Pulmonary artery endothelial cell (primary cell): ENCODE data around the gene GALNT2. TPM values are rescaled to one million over a fixed set of nuclear protein-coding genes. Genes with fewer than 3 reads are reported as not detected.
A peak's percentile ranks its signal among the peaks of the same experiment; 100 is the strongest.

Experiments used
- DNase-seq: peaks from one replicate; pipeline ENCODE4 v3.0.0-alpha.2; 2011; ENCODE audit warnings: low read depth, low spot score
- total RNA-seq: library from RNA; depleted of rRNA; stranded (reverse); fragments of >200 nt; gene quantifications from 2 replicates; pipeline ENCODE4 v1.2.3, GENCODE V29; 2014

Gene GALNT2
- total RNA-seq, 1 donor from 2014 or later: 90.9 TPM

GRCh38 chr1:230160957-230161771, 94.1 kb downstream of the GALNT2 start:
- DNase-seq: peak; percentile 80

DNA sequence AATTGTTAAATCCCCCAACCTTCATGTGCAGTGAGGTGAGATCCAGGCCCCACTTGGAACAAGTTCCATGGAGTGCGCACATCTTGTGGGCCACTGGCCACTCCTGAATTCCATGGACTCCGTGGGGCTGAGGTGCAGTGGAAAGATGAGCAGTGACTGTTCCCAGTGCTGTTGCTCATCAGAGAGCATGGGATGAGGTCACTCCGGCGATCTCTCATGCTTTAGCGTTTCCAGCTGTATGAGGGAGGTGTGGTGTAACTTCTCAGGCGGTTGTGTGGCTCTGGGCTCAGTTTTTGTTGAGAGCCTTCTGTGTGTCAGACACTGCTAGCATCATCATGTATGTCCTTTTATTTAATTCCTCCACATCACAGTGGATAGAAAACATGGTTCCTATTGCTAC, 96.2 kb downstream of the GALNT2 start:
- DNase-seq: no peak

GRCh38 chr1:230163719-230164118, 96.7 kb downstream of the GALNT2 start:
- no peak for DNase-seq

DNA sequence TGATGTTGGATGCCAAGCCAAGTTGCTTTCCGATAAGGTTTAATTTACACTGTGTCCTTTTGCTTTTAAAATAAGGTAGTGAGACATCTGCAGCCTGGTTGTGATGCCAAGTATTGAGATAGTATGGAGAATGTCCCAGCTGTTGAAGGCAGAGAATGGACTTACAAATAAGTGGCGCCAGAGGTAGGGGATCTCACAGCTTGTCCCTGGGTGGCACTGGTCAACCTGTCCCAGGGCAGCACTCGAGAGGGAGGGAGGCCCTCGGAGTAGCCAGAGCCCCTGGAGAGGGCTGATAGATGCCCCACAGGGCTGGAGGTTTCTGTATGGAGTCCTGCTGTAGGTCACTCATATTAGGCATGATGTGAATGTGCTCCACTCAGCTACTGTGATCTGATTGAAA, 98.5 kb downstream of the GALNT2 start:
- DNase-seq: no peak

DNA sequence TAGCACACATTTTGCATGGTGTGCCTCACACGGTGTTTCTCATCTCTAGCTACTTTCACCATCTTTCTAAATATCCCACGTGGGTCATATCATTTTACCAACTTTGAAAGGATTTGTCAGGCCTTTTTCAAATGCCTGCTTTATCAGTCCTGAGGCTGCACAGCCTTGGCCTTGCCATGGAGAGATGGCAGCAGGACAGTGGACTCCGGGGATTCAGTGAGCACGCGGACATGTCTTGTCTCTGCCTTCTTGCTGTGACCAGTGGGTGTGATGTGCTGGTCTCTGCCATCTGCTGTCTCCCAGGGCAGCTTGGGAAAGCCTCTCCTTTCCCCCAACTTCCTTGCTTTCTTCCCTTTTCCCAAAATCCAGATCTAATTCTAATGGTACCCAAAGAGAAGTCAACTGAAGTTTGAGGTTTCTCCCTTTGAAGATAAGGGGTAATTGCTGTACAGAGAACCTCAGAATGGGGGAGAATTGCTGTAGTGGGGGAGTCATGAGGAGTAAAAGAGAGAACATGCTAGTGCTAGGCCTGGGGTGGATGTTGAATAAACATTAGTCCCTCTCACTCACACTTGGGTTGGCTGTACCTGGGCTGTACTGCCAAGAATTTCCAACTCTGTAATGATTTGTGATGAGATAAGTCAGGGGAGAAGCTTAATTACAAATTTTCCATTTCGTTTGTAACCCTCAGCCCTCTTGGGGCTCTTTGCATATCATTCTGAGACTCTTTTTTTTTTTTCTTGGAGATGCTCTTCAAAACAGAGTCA, 99.5 kb downstream of the GALNT2 start:
- DNase-seq: no peak

DNA sequence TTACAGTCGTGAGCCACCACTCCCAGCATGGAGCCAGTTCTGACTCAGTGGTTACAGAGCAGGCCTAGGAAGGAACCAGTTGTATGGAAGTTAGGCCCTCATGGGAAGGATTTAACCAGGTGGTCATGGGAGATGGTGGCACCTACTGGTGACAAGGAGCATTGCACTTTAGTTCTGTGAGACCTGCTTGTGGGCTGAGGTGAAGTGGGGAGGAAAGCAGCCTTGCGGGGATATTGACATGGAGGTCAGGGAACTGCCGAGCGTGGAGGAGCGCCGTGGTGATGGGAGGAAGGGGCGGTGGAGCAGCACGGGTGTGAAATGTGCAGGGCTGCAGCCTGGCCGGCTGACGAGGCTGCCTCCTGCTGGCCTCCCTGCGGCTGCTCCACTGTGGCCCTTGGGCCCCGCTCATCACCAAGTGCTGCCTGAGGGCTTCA, 100.4 kb downstream of the GALNT2 start:
- DNase-seq: no peak

DNA sequence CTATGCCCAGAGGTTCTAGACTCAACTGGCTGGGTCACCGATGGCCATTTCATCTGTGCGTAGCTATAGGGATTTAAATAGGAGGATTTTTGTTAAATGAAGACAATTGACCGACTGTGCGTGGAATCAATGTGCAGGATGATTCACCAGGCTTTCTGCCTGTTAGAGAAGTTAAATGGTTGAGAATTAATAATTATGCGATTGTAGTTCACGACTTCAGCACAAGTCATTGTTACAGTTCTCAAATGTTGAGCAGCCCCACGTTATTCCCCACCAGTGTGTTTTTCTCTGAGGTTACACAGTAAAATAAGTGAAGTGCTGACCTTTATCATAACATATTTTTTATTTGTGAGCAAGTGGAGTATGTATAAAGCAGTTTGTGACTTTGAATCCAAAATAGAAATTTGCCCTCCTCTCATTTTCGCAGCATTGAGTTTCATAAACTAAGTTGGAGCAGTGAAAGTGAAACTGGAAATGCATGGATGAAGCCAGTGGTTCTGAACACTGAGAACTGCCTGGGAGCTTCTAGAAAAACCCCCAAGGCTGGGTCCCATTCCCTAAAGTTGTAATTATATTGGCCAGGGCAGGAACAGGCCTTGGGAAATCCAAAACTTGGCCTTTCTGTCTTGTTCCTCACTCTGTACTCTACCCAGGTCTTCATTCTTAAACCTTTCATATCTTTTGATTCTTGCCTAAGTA, 102.6 kb downstream of the GALNT2 start:
- no peak for DNase-seq

- no peak for DNase-seq
These were observed 103.1 kb downstream of the GALNT2 start for GRCh38 chr1:230170153-230170547.

DNA sequence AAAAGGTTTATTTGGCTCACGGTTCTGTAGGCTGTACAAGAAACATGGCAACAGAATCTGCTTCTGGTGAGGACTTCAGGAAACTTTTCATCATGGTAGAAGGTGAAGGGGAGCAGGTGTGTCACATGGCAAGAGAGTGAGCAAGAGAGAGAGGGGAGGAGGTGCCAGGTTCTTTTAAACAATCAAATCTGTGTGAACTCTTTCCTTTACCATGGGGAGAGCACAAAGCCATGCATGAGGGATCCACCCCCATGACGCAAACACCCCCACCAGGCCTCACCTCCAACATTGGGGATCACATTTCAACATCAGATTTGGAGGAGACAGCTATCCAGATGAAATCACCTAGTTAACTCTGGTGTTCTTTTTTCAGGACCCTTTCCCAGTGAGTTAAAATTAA, 103.6 kb downstream of the GALNT2 start:
- DNase-seq: no peak

- DNase-seq: no peak
These were observed 104.4 kb downstream of the GALNT2 start for GRCh38 chr1:230171356-230172015.

DNA sequence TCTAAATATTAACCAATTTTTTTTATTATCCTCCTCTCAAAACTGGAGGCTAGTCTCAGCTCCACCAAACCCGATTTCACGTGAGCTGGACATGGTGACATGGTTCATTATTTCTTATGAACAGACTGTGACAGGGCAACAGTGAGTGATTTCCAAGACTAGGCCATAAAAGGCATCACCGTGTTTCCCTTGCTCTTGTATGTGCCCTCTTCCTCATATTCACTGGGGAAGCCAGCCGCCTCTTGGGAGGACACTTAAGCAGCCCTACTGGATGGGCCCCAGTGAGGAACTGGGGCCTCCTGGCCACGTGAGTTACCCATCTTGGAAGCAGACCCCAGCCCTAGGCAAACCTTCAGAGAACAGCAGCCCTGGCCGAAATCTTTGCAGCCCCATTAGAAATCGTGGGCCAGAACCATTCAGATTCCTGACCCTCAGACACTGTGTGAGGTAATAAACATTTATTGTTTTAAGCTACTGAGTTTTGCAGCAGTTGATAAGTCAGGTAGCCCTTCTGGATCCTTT, 105.0 kb downstream of the GALNT2 start:
- DNase-seq: no peak

DNA sequence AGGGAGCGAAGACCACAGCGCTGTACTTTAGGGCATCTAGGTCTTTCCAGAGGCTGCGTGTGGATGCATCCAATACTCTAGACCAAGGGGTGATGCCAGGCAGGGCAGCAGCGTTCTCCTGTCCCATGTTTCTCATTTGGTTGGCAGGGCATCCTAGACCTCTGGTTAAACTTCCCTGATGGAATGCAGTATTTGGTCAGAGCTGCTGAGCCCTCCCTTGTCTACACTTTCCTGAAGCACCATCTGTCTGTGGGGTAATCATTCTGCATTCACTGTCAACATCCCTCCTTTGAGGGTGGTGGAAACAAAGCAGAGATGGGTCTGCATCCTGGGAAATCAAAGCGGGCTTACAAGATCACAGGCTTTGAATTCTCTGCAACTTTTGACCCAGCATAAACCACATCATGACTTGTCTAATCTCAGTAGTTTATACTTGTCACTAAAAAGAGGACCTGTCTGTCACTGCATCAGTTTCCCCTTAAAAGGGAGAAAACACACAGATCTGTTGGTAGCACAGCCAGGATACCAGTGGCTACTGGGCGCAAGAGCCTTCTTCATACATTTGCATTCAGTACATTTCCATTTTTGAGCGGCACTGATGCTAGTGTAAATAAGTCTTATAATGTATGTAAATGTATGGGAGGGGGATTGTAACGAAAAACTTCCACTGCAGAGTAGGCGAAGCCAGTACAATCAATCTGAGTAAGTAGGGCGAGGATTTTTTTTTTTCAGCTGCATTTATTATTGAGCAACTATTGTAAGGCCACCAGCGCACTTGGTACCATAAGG, 106.3 kb downstream of the GALNT2 start:
- no peak for DNase-seq

DNA sequence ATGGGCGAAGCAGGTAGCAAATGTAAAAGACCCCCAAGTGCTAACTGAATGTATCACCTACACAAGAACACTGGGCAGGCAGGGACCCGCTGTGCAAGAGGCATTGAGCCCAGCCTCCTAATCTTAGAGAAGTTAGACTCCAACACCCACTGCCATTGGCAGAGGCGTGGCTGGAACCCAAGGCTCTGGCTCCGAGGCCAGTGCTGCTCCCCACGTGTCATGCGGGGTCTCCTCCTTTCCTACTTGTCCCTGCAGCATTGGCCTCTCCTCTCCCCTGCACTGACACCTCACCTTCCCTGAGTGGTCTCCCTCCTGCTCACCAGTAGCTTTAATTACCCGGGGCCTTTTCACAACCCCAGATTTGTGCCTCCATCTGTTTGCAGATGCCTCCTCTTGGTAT, 107.0 kb downstream of the GALNT2 start:
- DNase-seq: no peak

GRCh38 chr1:230174471-230175162, 107.6 kb downstream of the GALNT2 start:
- no peak for DNase-seq

DNA sequence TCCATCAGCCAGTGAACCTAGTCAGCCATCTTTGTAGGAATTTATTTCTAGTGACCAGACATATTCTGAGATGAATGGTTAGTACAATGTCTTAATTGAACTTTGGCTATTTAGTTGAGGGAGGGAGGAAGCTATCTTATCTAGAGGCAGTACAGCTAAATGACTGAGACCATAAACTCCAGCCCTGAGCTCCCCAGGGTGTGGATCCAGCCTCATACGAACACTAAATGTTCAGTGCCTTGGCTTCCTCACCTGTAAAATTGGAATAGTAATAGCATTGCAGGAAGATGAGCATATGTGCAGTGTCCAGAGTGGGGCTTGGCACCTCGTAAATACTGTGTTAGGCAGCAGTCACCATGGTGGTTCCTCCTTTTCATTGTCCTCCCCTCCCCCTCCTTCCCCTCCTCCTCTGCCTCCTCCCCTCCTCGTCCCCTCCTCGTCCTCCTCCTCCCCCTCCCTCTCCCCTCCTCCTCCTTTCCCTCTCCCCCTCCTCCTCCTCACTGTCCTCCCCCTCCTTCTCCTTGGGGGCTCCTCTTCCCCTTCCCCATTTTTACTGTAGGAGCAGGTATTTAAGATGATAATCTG, 108.2 kb downstream of the GALNT2 start:
- no peak for DNase-seq

DNA sequence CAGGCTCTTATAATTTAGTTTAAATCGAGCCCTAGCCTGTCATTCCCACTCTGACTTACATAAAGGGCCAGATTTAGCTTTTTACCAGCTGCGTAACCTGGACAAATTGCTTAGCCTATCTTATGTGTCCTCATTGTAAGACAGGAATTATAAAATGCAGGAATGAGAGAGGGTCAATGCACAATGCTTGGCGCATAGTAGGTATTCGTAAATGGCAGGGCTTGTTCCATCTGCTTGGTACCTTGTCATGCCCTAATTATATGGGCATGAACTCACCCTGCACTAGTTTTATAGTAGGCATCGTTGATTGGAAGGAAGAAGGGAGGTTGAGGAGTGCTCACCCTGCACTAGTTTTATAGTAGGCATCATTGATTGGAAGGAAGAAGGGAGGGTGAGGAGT, 108.8 kb downstream of the GALNT2 start:
- DNase-seq: no peak

DNA sequence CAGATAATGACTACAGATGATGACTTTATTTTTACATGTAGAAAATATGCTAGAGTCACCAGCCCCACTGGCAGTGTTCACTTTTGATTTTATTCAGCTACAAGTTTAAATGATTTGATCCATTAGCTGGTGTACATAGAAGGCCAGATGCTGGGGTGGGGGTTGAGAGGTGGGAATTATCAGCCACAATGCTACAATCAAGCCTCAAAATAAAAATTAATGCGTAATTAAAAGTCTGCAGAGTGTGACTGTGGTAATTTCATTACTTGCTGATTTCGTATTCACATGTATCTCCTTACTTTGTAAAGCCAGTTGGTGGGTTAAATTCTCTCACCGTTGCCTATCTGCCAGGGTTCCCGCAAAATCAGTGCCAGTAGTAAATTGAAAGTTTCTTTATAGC, 109.3 kb downstream of the GALNT2 start:
- no peak for DNase-seq

- no peak for DNase-seq
These were observed 109.9 kb downstream of the GALNT2 start for GRCh38 chr1:230176871-230177411.

- no peak for DNase-seq
These were observed 112.2 kb downstream of the GALNT2 start for GRCh38 chr1:230179249-230179648.
